ENCODE measurements around the gene SPATA13. TPM values are rescaled to one million over a fixed set of nuclear protein-coding genes. Genes with fewer than 3 reads are reported as not detected.
"Not testable (repeated sequence)": the region's sequence is repeated elsewhere in the genome, so short reads cannot be mapped to it uniquely, and the experiment has no call there.

The SPATA13 gene
- total and polyA plus RNA-seq, 8 donors, result 3.6 to 156 (median 48.6) TPM

- no peak overlapping the region for H3K27ac ChIP-seq
- H3K4me1 ChIP-seq, result peaks cover 12 to 44% (median 38%) of the 10 kb centered on the region in 4 donors
- H3K9me3 ChIP-seq, result no peaks in the 10 kb centered on the region
- no peaks in the 10 kb centered on the region for H3K36me3 ChIP-seq
- WGBS, 5 donors, result 71 to 100% (median 95%) methylated on average over 3 of the region's 3 CpGs
- DNase-seq, result no peak
- no peak overlapping the region for H3K4me3 ChIP-seq
- intact Hi-C loops (cut with DNase I; ENCODE audit: low total_unique reads), result no loop called here
- no peaks in the 10 kb centered on the region for H3K27me3 ChIP-seq
- TF ChIP-seq EP300 (IDR thresholded peaks at IDR 0.05), result no peak
- no peak for TF ChIP-seq CTCF (IDR thresholded peaks at IDR 0.05)
- no peak for TF ChIP-seq POLR2AphosphoS5 (IDR thresholded peaks at IDR 0.05)
- TF ChIP-seq POLR2A (IDR thresholded peaks at IDR 0.05), result no peak
These were observed 53.4 kb downstream of the SPATA13 start for GRCh38 chr13:24213932-24214331.

- Histone ChIP-seq H3K36me3 (no peaks in the 10 kb centered on the region), H3K4me1 (peaks cover 18 to 50% (median 40%) of the 10 kb centered on the region in 4 donors), H3K9me3 (no peaks in the 10 kb centered on the region), H3K27me3 (no peaks in the 10 kb centered on the region), H3K27ac (no peak overlapping the region), H3K4me3 (no peak overlapping the region)
- intact Hi-C loops (cut with DNase I; ENCODE audit: low total_unique reads), result no loop called here
- no peak for TF ChIP-seq POLR2A (IDR thresholded peaks at IDR 0.05)
- TF ChIP-seq POLR2AphosphoS5 (IDR thresholded peaks at IDR 0.05), result no peak
- no peak for TF ChIP-seq EP300 (IDR thresholded peaks at IDR 0.05)
- TF ChIP-seq CTCF (IDR thresholded peaks at IDR 0.05), result no peak
- WGBS, 5 donors, result 95 to 98% (median 96%) methylated on average over 2 of the region's 2 CpGs
- DNase-seq, result no peak
These were observed 54.0 kb downstream of the SPATA13 start for GRCh38 chr13:24214528-24214927.

DNA sequence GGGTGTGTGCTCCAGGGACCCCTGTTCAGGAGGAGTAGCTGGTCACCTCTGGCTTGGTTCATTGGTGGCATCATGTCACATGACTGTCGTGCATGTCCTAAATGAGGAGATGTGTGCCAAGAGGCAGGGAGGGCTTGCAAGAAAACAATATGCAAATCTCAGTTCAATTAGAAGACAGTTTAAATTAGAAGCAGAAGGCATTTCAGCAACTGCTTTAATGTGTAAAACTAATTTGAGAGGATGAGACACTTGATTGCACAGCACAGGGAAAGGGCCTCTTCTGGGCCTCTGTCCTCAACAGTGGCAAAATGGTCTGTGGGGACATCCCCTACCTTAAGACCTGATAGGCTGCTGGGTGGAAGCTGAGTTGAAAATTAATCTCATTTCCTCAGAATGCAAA, 54.6 kb downstream of the SPATA13 start:
- peaks cover 23 to 56% (median 43%) of the 10 kb centered on the region in 4 donors for H3K4me1 ChIP-seq
- H3K27me3 ChIP-seq, result no peaks in the 10 kb centered on the region
- intact Hi-C loops (cut with DNase I; ENCODE audit: low total_unique reads), result no loop called here
- H3K9me3 ChIP-seq, result no peaks in the 10 kb centered on the region
- H3K36me3 ChIP-seq, result no peaks in the 10 kb centered on the region
- no peak for DNase-seq
- H3K4me3 ChIP-seq, result no peak overlapping the region
- TF ChIP-seq EP300 (IDR thresholded peaks at IDR 0.05) (no peak), POLR2AphosphoS5 (IDR thresholded peaks at IDR 0.05) (no peak), CTCF (IDR thresholded peaks at IDR 0.05) (no peak), POLR2A (IDR thresholded peaks at IDR 0.05) (no peak)
- peak overlapping the region in 3 of 5 donors; percentile 30 to 64 (median 63) for H3K27ac ChIP-seq
- 73 to 91% (median 82%) methylated on average over 1 of the region's 1 CpG for WGBS, 5 donors

DNA sequence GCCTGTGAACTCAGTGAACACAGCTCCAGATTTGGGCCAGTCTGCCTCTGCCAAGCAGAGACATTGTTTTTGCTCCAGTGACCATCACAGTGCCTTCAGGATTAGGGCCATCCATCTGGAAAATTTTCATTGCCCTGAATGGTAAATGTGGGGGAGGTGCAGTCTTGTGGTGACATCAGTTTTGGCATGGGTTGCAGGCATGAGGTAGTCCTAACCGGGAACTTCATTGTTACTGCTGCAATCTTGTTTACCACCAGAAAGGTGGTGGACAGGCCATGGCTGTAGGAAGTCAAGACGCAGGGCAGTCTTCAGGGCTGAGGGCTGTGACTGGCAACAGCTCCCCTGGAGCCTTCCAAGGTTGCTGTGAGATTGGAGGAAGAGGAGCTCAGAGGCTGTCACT, 55.2 kb downstream of the SPATA13 start:
- TF ChIP-seq POLR2AphosphoS5 (IDR thresholded peaks at IDR 0.05) (peak in 1 of 3 donors; percentile 64), POLR2A (IDR thresholded peaks at IDR 0.05) (no peak)
- H3K4me1 ChIP-seq, result peaks cover 28 to 62% (median 49%) of the 10 kb centered on the region in 4 donors
- no peak overlapping the region for H3K4me3 ChIP-seq
- peak overlapping the region; percentile 34 to 64 (median 57) for H3K27ac ChIP-seq
- H3K27me3 ChIP-seq, result no peaks in the 10 kb centered on the region
- DNase-seq, result peak; percentile 63 to 69
- no peaks in the 10 kb centered on the region for H3K9me3 ChIP-seq
- intact Hi-C loops (cut with DNase I; ENCODE audit: low total_unique reads), result no loop called here
- no peaks in the 10 kb centered on the region for H3K36me3 ChIP-seq
- WGBS, 5 donors, result 10 to 31% (median 21%) methylated on average over 2 of the region's 2 CpGs

GRCh38 chr13:24216176-24216575, 55.7 kb downstream of the SPATA13 start:
- Histone ChIP-seq H3K27me3 (no peaks in the 10 kb centered on the region), H3K4me3 (no peak overlapping the region), H3K36me3 (no peaks in the 10 kb centered on the region), H3K9me3 (no peaks in the 10 kb centered on the region), H3K4me1 (peaks cover 33 to 67% (median 51%) of the 10 kb centered on the region in 4 donors), H3K27ac (peak overlapping the region in 4 of 5 donors; percentile 34 to 64 (median 60))
- no peak for DNase-seq
- intact Hi-C loops (cut with DNase I; ENCODE audit: low total_unique reads), result no loop called here
- WGBS, 5 donors, result 74 to 91% (median 80%) methylated on average over 4 of the region's 4 CpGs
- no peak for TF ChIP-seq POLR2A (IDR thresholded peaks at IDR 0.05)
- TF ChIP-seq EP300 (IDR thresholded peaks at IDR 0.05), result no peak
- TF ChIP-seq POLR2AphosphoS5 (IDR thresholded peaks at IDR 0.05), result no peak
- TF ChIP-seq CTCF (IDR thresholded peaks at IDR 0.05), result no peak

- intact Hi-C loops (cut with DNase I; ENCODE audit: low total_unique reads); H3K27me3 ChIP-seq; H3K4me3 ChIP-seq; DNase-seq; H3K9me3 ChIP-seq; H3K36me3 ChIP-seq: not testable (repeated sequence)
- Histone ChIP-seq H3K4me1 (peaks cover 35 to 70% (median 54%) of the 10 kb centered on the region in 4 donors), H3K27ac (peak overlapping the region in 3 of 5 donors; percentile 42 to 63 (median 57))
- 91 to 95% (median 93%) methylated on average over 2 of the region's 2 CpGs for WGBS, 5 donors
These were observed 56.3 kb downstream of the SPATA13 start for GRCh38 chr13:24216779-24217178.

Measured in stomach (tissue), 9 donors.